Measurements from ENCODE around the gene NTMT1. TPM values are rescaled to one million over a fixed set of nuclear protein-coding genes. Genes with fewer than 3 reads are reported as not detected.
A peak's percentile ranks its signal among the peaks of the same experiment; 100 is the strongest.

Gene NTMT1
- total and polyA plus RNA-seq, 10 donors = 22.8 to 50.5 (median 36.6) TPM

DNA sequence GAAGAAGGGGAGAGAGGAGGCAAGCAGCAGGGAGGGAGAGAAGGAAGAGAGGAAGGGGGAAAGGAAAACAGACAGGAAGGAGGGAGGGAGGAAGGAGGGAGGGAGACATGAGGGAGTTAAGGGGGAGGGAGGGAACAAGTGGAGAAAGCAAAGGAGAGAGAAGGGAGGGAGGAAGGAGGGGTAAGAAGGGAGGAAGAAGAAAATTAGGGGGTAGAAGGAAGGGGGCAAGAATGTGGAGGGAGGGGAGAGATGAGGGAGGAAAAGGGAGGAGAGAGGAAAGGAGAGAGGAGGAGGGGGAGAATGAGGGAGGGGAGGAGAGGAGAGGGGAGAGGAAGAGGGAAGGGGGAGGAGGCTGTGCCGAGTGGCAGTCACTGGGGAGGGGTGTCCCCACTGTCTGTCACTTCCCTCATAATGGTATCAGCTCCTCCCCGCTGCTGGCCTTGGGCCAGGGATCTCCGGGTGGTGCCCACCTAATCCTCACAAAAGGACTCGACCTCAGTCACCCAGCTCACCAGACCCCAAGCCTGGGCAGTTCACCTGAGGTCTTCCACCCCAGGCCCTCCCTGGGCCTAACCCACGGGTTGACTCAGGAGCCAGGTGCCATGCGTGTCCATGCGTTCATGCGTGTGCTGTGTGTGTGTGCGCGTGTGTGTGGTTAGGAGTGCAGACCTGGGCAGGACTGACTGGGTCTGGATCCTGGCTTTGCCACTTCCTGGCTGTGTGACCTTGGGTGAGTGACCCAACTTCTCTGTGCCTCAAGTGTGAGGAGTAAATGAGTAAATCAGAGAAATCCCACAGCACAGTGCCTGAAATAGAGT, 23.2 kb upstream of the NTMT1 start:
- DNase-seq = no peak
- peaks cover 11 to 56% (median 31%) of the 10 kb centered on the region in 6 donors for H3K4me1 ChIP-seq
- peak overlapping the region in 2 of 8 donors; percentile 28 to 50 for H3K27ac ChIP-seq
- 50 to 62% (median 52%) methylated on average over 10 of the region's 10 CpGs for WGBS, 5 donors
- no peak for TF ChIP-seq POLR2AphosphoS5 (IDR thresholded peaks at IDR 0.05)
- no peak for TF ChIP-seq POLR2A (IDR thresholded peaks at IDR 0.05)
- H3K27me3 ChIP-seq (replicated peaks in 1 of 7) = peaks cover 0 to 32% (median 8%) of the 10 kb centered on the region in 7 donors
- no peaks in the 10 kb centered on the region for H3K9me3 ChIP-seq
- intact Hi-C loops (cut with DNase I; ENCODE audit: low total_unique reads) = loop anchor here (5.0 kb wide), 1 partner anchor 106 kb away; no protein-coding TSS in a partner anchor
- no peak overlapping the region for H3K4me3 ChIP-seq
- no peaks in the 10 kb centered on the region for H3K36me3 ChIP-seq

DNA sequence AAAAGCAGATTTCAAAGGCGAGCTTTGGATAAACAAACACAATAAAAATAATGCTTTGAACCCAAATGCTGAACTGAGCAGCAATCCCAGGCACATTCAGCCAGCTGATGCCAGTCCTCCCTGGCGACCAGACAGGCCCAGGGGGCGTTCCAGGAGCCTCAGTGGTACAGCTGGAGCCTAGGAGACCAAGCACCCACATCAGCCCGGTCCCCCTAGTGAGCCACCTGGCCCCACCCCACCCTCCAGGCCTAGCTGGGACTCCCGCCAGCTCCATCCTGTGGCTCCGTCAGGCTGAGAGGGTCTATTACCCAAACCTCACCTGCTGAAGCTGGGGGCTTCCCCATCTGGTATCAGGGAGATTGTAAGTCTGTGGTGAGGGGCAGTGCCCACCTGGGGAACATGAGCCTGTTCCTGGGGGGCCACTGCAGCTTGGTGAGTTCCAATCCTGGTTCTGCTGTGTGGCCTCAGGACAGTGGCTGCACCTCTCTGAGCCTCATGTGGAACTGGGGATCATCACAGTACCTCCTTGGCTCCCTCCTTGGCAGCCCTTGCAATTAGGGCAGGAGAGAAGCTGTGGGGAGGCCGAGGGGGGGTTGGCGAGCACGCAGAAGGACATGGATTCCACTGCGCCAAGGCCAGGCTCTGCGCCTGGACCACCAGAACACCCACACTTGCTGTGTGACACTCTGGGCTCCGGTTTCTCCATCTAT, 21.8 kb upstream of the NTMT1 start:
- TF ChIP-seq POLR2AphosphoS5 (IDR thresholded peaks at IDR 0.05) = no peak
- no peak for TF ChIP-seq POLR2A (IDR thresholded peaks at IDR 0.05)
- TF ChIP-seq, protein P1, sequence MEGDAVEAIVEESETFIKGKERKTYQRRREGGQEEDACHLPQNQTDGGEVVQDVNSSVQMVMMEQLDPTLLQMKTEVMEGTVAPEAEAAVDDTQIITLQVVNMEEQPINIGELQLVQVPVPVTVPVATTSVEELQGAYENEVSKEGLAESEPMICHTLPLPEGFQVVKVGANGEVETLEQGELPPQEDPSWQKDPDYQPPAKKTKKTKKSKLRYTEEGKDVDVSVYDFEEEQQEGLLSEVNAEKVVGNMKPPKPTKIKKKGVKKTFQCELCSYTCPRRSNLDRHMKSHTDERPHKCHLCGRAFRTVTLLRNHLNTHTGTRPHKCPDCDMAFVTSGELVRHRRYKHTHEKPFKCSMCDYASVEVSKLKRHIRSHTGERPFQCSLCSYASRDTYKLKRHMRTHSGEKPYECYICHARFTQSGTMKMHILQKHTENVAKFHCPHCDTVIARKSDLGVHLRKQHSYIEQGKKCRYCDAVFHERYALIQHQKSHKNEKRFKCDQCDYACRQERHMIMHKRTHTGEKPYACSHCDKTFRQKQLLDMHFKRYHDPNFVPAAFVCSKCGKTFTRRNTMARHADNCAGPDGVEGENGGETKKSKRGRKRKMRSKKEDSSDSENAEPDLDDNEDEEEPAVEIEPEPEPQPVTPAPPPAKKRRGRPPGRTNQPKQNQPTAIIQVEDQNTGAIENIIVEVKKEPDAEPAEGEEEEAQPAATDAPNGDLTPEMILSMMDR (IDR thresholded peaks at IDR 0.05 in 8 of 11, conservative IDR thresholded peaks at IDR 0.05 in 3 of 11) = no peak
- no peak for DNase-seq
- 70 to 79% (median 75%) methylated on average over 9 to 12 of the region's 12 CpGs for WGBS, 5 donors
- intact Hi-C loops (cut with DNase I; ENCODE audit: low total_unique reads) = loop anchor here (5.0 kb wide), 1 partner anchor 107 kb away; no protein-coding TSS in a partner anchor
- Histone ChIP-seq H3K36me3 (no peaks in the 10 kb centered on the region), H3K27me3 (replicated peaks in 1 of 7) (peaks cover 0 to 18% (median 0%) of the 10 kb centered on the region in 7 donors), H3K27ac (peak overlapping the region in 1 of 8 donors; percentile 2), H3K9me3 (no peaks in the 10 kb centered on the region), H3K4me3 (no peak overlapping the region), H3K4me1 (peaks cover 15 to 60% (median 37%) of the 10 kb centered on the region in 6 donors)

DNA sequence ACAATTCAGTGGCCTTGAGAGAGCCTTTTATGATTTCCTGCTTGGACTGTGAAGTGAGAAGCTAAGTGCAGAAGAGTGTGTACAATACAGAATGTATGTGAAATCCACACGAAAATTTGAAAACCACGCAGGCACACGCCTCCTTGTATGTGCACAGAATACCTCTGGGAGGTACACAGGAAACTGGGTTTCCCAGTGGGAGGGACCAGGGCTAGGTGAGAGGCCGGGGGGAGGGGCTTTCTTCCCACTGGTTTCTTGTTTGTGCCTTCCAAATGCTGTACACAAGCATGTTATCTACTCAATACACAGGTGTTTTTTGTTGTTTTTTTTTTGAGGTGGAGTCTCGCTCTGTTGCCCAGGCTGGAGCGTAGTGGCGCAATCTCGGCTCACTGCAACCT, 21.2 kb upstream of the NTMT1 start:
- intact Hi-C loops (cut with DNase I; ENCODE audit: low total_unique reads) = loop anchor here (5.0 kb wide), 1 partner anchor 107 kb away; no protein-coding TSS in a partner anchor
- Histone ChIP-seq H3K27me3 (replicated peaks in 1 of 7) (peaks cover 0 to 13% (median 0%) of the 10 kb centered on the region in 7 donors), H3K27ac (peak overlapping the region in 1 of 8 donors; percentile 2), H3K4me3 (no peak overlapping the region), H3K36me3 (no peaks in the 10 kb centered on the region), H3K9me3 (no peaks in the 10 kb centered on the region), H3K4me1 (peaks cover 17 to 66% (median 41%) of the 10 kb centered on the region in 6 donors)
- WGBS, 5 donors = 40 to 53% (median 48%) methylated on average over 8 of the region's 8 CpGs
- no peak for DNase-seq
- TF ChIP-seq POLR2AphosphoS5 (IDR thresholded peaks at IDR 0.05) (no peak), POLR2A (IDR thresholded peaks at IDR 0.05) (no peak)
- TF ChIP-seq, protein P1 (IDR thresholded peaks at IDR 0.05 in 8 of 11, conservative IDR thresholded peaks at IDR 0.05 in 3 of 11) = no peak

DNA sequence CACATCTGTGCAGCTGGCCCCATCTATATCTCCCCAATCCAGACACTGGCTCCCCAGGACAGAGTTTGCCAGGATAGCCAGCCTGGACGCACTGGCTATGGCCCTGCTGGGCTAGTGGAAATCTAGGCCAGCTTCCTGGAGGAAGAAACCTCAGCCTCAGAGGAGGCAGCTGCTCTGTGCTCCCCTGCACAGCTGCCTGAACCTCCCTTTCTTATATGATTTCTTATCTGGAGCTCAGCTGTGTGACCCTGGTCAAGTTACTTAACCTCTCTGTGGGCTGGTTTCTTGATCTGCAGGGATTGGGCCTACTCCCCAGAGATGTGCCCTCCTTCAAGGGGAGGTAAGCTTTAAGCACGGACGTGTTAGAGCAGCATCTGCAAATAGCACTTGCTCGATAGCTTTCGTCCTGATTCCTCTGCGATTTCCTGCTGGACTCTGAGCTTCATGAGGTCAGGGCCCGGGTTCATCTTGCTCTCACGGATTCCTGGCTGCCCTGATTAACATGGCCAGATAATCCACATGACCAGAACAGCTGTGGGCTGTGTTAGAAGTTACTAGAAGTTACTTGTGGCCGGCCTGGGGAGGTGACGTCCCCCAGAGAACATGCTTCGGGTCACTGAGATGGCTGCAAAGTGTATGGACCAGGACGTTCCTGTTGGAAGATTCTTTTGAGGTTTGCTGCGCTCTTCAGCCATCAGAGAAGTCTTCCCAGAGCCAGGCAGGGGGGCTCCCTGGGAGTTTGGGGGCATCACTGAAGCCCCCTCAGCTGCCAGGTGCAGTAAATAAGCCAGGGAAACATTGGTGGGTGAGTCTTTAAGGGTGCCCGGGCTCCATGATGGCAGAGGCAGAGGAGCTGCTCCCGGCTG, 19.6 kb upstream of the NTMT1 start:
- no peak for DNase-seq
- TF ChIP-seq POLR2AphosphoS5 (IDR thresholded peaks at IDR 0.05) = peak in 1 of 3 donors; percentile 34
- TF ChIP-seq, protein P1 (IDR thresholded peaks at IDR 0.05 in 8 of 11, conservative IDR thresholded peaks at IDR 0.05 in 3 of 11) = no peak
- Histone ChIP-seq H3K27ac (peak overlapping the region in 7 of 8 donors; percentile 28 to 91 (median 87)), H3K27me3 (replicated peaks in 1 of 7) (peaks cover 0 to 6% (median 0%) of the 10 kb centered on the region in 7 donors), H3K36me3 (no peaks in the 10 kb centered on the region), H3K4me1 (peaks cover 25 to 82% (median 53%) of the 10 kb centered on the region in 6 donors), H3K9me3 (no peaks in the 10 kb centered on the region), H3K4me3 (no peak overlapping the region)
- WGBS, 5 donors = 63 to 87% (median 72%) methylated on average over 13 to 15 of the region's 15 CpGs
- intact Hi-C loops (cut with DNase I; ENCODE audit: low total_unique reads) = no loop called here

All from spleen (tissue), 11 donors.